Measurements from ENCODE around the gene KCNJ3.
"Not testable (repeated sequence)": the region's sequence is repeated elsewhere in the genome, so short reads cannot be mapped to it uniquely, and the experiment has no call there.

Gene KCNJ3

GRCh38 chr2:154850532-154850931 lies 152.0 kb downstream of the KCNJ3 start:
- ATAC-seq = no peak
- H3K27ac Mint-ChIP-seq = no peak overlapping the region
- H3K9me3 Mint-ChIP-seq = no peaks in the 10 kb centered on the region

GRCh38 chr2:154855138-154855537 lies 156.6 kb downstream of the KCNJ3 start:
- H3K27me3 Mint-ChIP-seq = no peaks in the 10 kb centered on the region
- H3K27ac Mint-ChIP-seq = no peak overlapping the region
- DNase-seq (no peak), ATAC-seq (no peak)
- H3K4me3 Mint-ChIP-seq = no peak overlapping the region
- no peaks in the 10 kb centered on the region for H3K4me1 Mint-ChIP-seq
- H3K9me3 Mint-ChIP-seq = no peaks in the 10 kb centered on the region

More at GRCh38 chr2:154850532-154850931, 152.0 kb downstream of the KCNJ3 start:
- H3K27me3 Mint-ChIP-seq = no peaks in the 10 kb centered on the region
- no peak overlapping the region for H3K4me3 Mint-ChIP-seq
- H3K4me1 Mint-ChIP-seq = no peaks in the 10 kb centered on the region
- no peak for DNase-seq

GRCh38 chr2:154867151-154867550 lies 168.7 kb downstream of the KCNJ3 start:
- H3K27ac Mint-ChIP-seq, H3K9me3 Mint-ChIP-seq, H3K4me1 Mint-ChIP-seq, DNase-seq, H3K4me3 Mint-ChIP-seq, H3K27me3 Mint-ChIP-seq, ATAC-seq: not testable (repeated sequence)

- DNase-seq (no peak), ATAC-seq (no peak)
- H3K9me3 Mint-ChIP-seq = no peaks in the 10 kb centered on the region
- no peaks in the 10 kb centered on the region for H3K4me1 Mint-ChIP-seq
- H3K27ac Mint-ChIP-seq = no peak overlapping the region
- H3K4me3 Mint-ChIP-seq = no peak overlapping the region
- H3K27me3 Mint-ChIP-seq = no peaks in the 10 kb centered on the region
These were observed 177.5 kb downstream of the KCNJ3 start for GRCh38 chr2:154875999-154876398.

- Mint-ChIP-seq H3K27me3 (no peaks in the 10 kb centered on the region), H3K4me1 (no peaks in the 10 kb centered on the region), H3K4me3 (no peak overlapping the region), H3K9me3 (peaks cover 0 to 14% of the 10 kb centered on the region in 2 donors), H3K27ac (no peak overlapping the region)
- ATAC-seq = no peak
- DNase-seq = no peak
These were observed 184.2 kb downstream of the KCNJ3 start for GRCh38 chr2:154882725-154883124.

GRCh38 chr2:154886316-154886715 lies 187.8 kb downstream of the KCNJ3 start:
- H3K27me3 Mint-ChIP-seq = no peaks in the 10 kb centered on the region
- ATAC-seq (no peak), DNase-seq (no peak)
- no peaks in the 10 kb centered on the region for H3K4me1 Mint-ChIP-seq
- H3K9me3 Mint-ChIP-seq = peaks cover 0 to 25% of the 10 kb centered on the region in 2 donors
- H3K27ac Mint-ChIP-seq = no peak overlapping the region
- no peak overlapping the region for H3K4me3 Mint-ChIP-seq

- peaks cover under 1 to 9% of the 10 kb centered on the region in 2 donors for H3K9me3 Mint-ChIP-seq
- H3K27me3 Mint-ChIP-seq = no peaks in the 10 kb centered on the region
- DNase-seq (no peak), ATAC-seq (no peak)
- no peak overlapping the region for H3K27ac Mint-ChIP-seq
- H3K4me3 Mint-ChIP-seq = no peak overlapping the region
- H3K4me1 Mint-ChIP-seq = no peaks in the 10 kb centered on the region
These were observed 199.8 kb downstream of the KCNJ3 start for GRCh38 chr2:154898269-154898668.

GRCh38 chr2:154901063-154901462 lies 202.6 kb downstream of the KCNJ3 start:
- H3K4me1 Mint-ChIP-seq = no peaks in the 10 kb centered on the region
- H3K27ac Mint-ChIP-seq = no peak overlapping the region
- no peak for DNase-seq
- no peak for ATAC-seq
- peaks cover 12 to 13% of the 10 kb centered on the region in 2 donors for H3K9me3 Mint-ChIP-seq
- no peak overlapping the region for H3K4me3 Mint-ChIP-seq
- no peaks in the 10 kb centered on the region for H3K27me3 Mint-ChIP-seq

Measured in stimulated activated naive CD8-positive, alpha-beta T cell treated with anti-CD3 and anti-CD28 coated beads, Interleukin-15, amount 100 ng/mL, for 72 hours (primary cell).